Smooth muscle cell of trachea (primary cell): ENCODE results near the gene GAS1. TPM values are rescaled to one million over a fixed set of nuclear protein-coding genes. Genes with fewer than 3 reads are reported as not detected.

Experiments
- total RNA-seq: library from RNA; depleted of rRNA; stranded (reverse); fragments of >200 nt; gene quantifications from 2 replicates; pipeline ENCODE4 v1.2.1, GENCODE V29; 2014

Gene GAS1, protein sequence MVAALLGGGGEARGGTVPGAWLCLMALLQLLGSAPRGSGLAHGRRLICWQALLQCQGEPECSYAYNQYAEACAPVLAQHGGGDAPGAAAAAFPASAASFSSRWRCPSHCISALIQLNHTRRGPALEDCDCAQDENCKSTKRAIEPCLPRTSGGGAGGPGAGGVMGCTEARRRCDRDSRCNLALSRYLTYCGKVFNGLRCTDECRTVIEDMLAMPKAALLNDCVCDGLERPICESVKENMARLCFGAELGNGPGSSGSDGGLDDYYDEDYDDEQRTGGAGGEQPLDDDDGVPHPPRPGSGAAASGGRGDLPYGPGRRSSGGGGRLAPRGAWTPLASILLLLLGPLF
- 37.4 and 58.1 TPM in 2 replicates for total RNA-seq

DNA sequence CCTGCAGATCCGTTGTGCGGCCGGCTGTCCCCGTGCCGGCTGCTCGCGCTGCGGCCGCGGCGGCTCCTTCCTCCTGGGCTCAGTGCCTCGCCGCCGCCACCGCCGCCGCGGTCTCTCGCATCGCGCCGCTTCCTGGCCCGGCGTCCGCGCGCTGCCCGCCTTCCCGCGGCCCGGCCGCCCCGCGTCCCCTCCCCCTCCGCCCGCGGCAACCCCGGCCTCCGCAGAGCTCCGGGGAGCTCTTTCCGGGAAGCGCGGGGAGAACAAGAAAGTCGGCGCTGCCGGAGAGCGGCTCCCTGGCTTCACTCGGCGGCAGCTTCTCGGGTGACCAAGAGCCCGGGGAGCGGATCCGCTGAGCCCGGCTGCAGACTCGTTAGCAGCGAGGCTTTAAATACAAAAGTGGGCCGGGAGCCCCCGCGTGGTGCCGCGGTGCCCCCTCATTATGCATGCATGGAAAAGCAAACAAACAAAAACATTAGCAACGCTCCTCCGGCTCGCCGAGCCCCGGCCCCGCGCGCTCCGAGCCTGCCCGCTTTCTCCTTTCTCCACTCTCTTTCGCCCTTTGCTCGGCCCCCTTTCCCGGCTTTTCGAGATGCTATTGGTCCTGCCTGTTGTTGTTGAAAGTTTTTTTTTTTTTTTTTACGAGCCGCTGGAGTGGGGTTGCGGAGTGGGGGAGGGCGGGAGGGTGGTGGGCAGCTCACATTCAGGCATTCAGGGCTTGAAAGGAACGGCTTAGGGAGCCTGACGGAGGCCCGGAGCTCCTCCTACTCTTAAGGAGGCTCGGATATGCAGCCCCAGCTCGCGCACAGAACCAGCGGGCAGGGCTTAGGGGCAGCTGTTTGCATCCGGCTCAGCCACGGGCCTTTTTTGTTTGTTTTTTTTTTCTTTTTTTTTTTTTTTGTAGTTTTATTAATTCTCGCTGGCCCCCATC lies at the start of gene GAS1:
TSS of gene GAS1 (minus strand) at position 361 of the 928 bp plus-strand sequence. CDS start 727 bp downstream, outside the sequence.

